PC-9 (cell line): ENCODE results near the gene C5orf15.

Experiments
- CTCF ChIP-seq: fragments of 200-600 bp; sonication (generic); conservative IDR thresholded peaks from 2 replicates; pipeline ENCODE4 v1.6.1; 2017; ENCODE audit warnings: mixed run types, antibody characterized with exemption, mild to moderate bottlenecking, moderate library complexity
- EZH2 ChIP-seq: fragments of 200-600 bp; sonication (generic); IDR thresholded peaks from 2 replicates; pipeline ENCODE4 v1.8.0; 2017; ENCODE audit warnings: antibody characterized with exemption, low read depth

- TF ChIP-seq EZH2: no peak
- TF ChIP-seq CTCF: no peak
These were observed 2.3 kb downstream of the C5orf15 start for GRCh38 chr5:133966090-133966489.
